Measurements from ENCODE around the gene AGBL3.

AGBL3 gene

DNA sequence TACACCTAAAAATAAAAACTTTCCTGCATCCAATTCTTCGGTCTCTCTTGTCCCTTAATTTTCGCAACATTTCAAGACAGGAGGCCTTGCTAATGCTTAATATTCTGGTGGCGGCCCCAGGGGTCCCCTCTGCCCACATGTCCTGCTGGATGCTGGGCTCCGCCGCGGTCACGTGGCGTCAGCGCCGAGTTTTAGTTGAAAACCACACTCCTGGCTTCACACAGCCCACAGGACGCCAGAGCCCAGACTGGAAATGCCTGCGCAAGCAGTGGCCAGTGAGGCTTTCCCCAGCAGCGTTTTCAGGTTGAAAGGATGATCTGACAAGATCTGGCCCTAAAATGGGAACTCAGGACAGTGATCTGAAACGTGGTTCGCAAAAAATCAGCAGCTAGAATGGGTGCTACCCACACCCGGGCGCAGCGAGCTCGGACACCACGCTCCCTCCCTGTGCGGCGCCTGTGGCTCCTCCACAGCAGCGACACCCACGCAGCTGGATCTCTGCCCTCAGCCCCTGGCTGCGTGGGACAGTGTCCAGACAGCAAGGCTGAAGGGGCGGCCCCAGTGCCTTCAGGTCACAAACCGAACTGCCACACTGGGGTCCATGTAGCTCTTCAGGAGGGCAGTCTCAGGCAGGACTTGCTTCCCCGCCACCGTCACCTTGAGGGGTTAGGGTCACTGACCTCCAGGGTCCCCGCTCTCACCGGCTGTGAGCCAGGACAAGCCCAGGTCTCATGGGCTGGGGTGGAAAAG lies 195.8 kb downstream of the AGBL3 start:
- Mint-ChIP-seq H3K9me3 (peaks cover 39% of the 10 kb centered on the region), H3K4me3 (no peak overlapping the region), H3K36me3 (ENCODE audit: low read depth) (peaks cover 80% of the 10 kb centered on the region), H3K27ac (no peak overlapping the region), H3K27me3 (no peaks in the 10 kb centered on the region), H3K4me1 (ENCODE audit: low read depth) (peaks cover 7% of the 10 kb centered on the region)
- DNase-seq: no peak

DNA sequence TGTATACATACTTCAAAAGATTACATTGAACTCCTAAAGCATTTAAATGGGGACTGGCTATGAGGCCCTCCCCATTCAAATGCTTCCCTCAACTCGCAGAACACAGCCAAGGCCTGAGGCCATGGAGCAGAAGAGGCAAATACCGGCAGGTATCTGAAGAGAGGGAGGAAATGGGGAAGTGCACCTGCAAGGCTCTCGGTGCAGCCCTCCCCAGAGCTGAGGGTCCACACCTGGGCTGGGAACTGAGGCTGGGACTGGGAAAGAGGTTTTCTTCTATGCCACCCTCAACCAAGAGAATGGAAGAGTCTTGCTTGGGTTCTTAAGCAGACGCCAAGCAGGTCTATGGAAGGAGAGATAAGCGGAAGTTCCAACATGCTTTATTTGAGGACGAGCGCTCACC lies 197.2 kb downstream of the AGBL3 start:
- H3K27ac Mint-ChIP-seq: no peak overlapping the region
- H3K4me1 Mint-ChIP-seq (ENCODE audit: low read depth): peaks cover 9% of the 10 kb centered on the region
- no peaks in the 10 kb centered on the region for H3K27me3 Mint-ChIP-seq
- DNase-seq: no peak
- peaks cover 39% of the 10 kb centered on the region for H3K9me3 Mint-ChIP-seq
- peaks cover 93% of the 10 kb centered on the region for H3K36me3 Mint-ChIP-seq (ENCODE audit: low read depth)
- H3K4me3 Mint-ChIP-seq: no peak overlapping the region

DNA sequence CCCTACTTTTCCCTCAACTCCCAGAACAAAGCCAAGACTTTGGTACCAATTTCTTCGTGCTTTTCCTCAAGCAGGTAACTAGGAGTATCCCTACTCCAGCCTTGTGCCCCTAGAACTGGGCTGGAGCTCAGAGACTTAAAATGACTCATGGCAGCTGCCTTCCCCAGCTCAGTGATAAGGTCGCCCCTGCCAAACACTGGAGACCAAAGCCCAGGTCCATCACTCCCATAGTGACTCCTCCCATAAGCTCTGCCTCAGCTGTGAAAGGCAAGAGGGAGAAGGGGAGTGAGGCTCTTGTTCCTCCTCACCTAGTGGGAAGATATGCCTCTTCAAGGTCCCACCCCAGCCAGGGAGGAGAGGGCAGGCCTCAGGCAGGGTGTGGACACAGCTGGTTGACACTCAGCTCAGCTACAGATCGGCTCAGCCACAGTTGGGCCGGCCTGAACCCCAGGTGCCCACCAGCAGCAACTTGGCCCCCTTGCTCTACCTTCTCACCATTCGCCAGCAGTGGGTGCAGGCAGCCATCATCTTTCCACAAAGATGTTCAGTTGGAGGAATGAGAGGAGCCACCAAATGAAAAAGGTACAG lies 198.0 kb downstream of the AGBL3 start:
- H3K36me3 Mint-ChIP-seq (ENCODE audit: low read depth): peaks cover 96% of the 10 kb centered on the region
- peaks cover 9% of the 10 kb centered on the region for H3K4me1 Mint-ChIP-seq (ENCODE audit: low read depth)
- no peaks in the 10 kb centered on the region for H3K27me3 Mint-ChIP-seq
- H3K9me3 Mint-ChIP-seq: peaks cover 33% of the 10 kb centered on the region
- H3K27ac Mint-ChIP-seq: no peak overlapping the region
- no peak overlapping the region for H3K4me3 Mint-ChIP-seq
- DNase-seq: no peak
